Measurements from ENCODE around the gene GUCY2C. TPM values are rescaled to one million over a fixed set of nuclear protein-coding genes. Genes with fewer than 3 reads are reported as not detected.
A peak's percentile ranks its signal among the peaks of the same experiment; 100 is the strongest.

Gene GUCY2C
- total RNA-seq, 1 donor from 2014 or later: not detected

DNA sequence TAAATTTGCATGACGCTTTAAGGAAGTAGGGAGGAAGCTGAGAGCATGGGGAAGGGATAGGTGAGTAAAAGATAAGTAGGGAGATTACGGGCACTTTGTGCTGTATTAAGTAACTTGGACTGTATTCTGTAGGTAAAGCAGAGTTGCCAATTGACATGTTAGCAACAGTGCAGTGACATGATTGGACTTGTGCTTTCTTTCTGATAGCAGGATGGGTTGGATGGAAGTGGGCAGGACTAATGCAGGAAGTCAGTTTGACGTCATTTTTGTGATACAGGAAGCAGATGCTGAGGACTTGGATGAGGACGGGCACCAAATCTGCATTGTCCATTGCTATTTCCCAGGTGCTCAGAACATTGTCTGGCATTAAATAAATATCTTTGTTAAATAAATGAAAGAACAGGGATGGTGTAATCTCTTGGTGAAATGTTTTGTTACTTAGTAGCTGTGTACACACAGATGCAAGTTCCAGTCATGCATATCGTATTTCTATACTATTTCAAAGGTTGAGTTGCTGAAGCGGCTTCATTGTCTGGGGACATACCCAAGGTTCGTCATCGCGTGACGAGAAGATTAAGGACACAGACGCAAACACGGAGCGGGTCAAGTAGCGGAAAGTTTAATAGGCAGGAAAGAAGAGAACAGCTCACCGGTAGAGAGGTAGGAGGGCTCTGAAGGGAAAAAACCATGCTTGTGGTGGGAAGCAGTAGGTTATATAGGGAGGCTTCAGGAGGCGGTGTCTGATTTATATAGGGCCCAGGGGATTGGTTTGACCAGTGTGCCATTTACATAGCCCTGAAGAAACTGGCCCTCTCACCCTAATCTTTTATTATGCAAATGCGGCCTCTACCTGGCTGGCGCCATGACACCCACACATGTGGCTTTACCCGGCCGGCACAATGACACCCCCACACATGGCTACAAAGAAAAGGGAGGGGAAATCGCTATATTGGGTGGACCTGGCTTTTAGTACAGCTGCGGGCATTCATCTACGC is 30.7 kb downstream of the GUCY2C start:
- Mint-ChIP-seq H3K27ac (no peak overlapping the region), H3K4me3 (no peak overlapping the region), H3K27me3 (ENCODE audit: insufficient read depth) (peaks cover 7% of the 10 kb centered on the region), H3K4me1 (ENCODE audit: low read depth) (peaks cover 5% of the 10 kb centered on the region), H3K9me3 (no peaks in the 10 kb centered on the region), H3K36me3 (ENCODE audit: low read depth) (no peaks in the 10 kb centered on the region)
- DNase-seq (ENCODE audit: low spot score): no peak
- intact Hi-C loops (cut with micrococcal nuclease): no loop called here

DNA sequence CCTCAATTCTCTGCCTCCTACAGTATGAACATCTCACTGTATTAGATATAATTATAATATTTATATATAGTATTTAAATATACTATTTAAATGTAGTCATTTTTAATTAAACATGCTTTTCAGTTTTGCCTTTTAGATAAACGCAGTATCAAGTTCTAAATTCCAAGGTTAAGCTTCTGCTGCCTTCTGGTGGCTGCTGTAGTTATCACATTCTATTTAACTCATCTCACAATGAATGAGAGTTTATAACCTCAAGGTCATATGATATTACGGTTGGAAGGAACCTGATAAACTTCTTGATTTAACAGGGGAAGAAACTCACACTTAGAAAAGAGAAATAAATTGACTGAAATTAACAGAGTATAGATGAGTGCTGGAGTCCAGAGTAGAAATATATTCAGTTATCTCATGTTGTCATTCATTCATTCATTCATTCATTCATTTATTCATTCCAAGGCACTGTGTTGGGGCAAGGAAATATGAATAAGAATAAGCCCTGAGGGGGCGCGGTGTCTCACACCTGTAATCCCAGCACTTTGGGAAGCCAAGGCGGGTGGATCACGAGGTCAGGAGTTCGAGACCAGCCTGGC is 31.9 kb downstream of the GUCY2C start:
- H3K4me1 Mint-ChIP-seq (ENCODE audit: low read depth): peaks cover 5% of the 10 kb centered on the region
- intact Hi-C loops (cut with micrococcal nuclease): loop anchor here (1.0 kb wide), 3 partner anchors 34 to 478 kb away; no protein-coding TSS in a partner anchor
- DNase-seq (ENCODE audit: low spot score): no peak
- H3K4me3 Mint-ChIP-seq: no peak overlapping the region
- H3K36me3 Mint-ChIP-seq (ENCODE audit: low read depth): no peaks in the 10 kb centered on the region
- H3K9me3 Mint-ChIP-seq: no peaks in the 10 kb centered on the region
- H3K27me3 Mint-ChIP-seq (ENCODE audit: insufficient read depth): peaks cover 7% of the 10 kb centered on the region
- H3K27ac Mint-ChIP-seq: no peak overlapping the region

- DNase-seq (ENCODE audit: low spot score): no peak
- H3K9me3 Mint-ChIP-seq: no peaks in the 10 kb centered on the region
- H3K36me3 Mint-ChIP-seq (ENCODE audit: low read depth): no peaks in the 10 kb centered on the region
- intact Hi-C loops (cut with micrococcal nuclease): no loop called here
- peaks cover 5% of the 10 kb centered on the region for H3K4me1 Mint-ChIP-seq (ENCODE audit: low read depth)
- no peak overlapping the region for H3K4me3 Mint-ChIP-seq
- H3K27ac Mint-ChIP-seq: no peak overlapping the region
- peaks cover 7% of the 10 kb centered on the region for H3K27me3 Mint-ChIP-seq (ENCODE audit: insufficient read depth)
Observed at GRCh38 chr12:14663002-14663401, 33.4 kb downstream of the GUCY2C start.

GRCh38 chr12:14656846-14657245 is 39.6 kb downstream of the GUCY2C start:
- Mint-ChIP-seq H3K36me3 (ENCODE audit: low read depth) (no peaks in the 10 kb centered on the region), H3K4me1 (ENCODE audit: low read depth) (no peaks in the 10 kb centered on the region), H3K27me3 (ENCODE audit: insufficient read depth) (peaks cover 2% of the 10 kb centered on the region), H3K27ac (no peak overlapping the region), H3K9me3 (no peaks in the 10 kb centered on the region), H3K4me3 (no peak overlapping the region)
- intact Hi-C loops (cut with micrococcal nuclease): no loop called here
- no peak for DNase-seq (ENCODE audit: low spot score)

DNA sequence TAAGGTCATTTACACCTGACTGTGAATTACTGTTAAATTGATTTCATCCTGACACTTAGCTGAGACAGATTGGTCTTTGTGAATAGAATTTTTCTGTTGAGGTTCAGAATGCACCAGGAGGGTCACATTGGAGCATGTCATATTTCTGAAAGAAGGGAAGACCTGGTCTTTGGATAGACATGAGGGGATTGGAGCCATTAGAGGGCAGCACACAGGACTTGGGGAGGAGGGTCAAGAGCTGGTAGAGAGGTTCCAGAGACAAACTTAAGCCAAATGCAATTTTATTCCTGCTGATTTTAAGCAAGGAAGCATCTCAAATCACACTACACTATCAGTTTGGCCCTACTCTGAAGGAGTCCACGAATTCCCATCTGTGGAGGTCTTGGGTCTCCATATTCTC is 41.1 kb downstream of the GUCY2C start:
- H3K36me3 Mint-ChIP-seq (ENCODE audit: low read depth): no peaks in the 10 kb centered on the region
- H3K4me1 Mint-ChIP-seq (ENCODE audit: low read depth): no peaks in the 10 kb centered on the region
- H3K9me3 Mint-ChIP-seq: no peaks in the 10 kb centered on the region
- H3K4me3 Mint-ChIP-seq: no peak overlapping the region
- no peaks in the 10 kb centered on the region for H3K27me3 Mint-ChIP-seq (ENCODE audit: insufficient read depth)
- DNase-seq (ENCODE audit: low spot score): no peak
- intact Hi-C loops (cut with micrococcal nuclease): no loop called here
- H3K27ac Mint-ChIP-seq: no peak overlapping the region

- Mint-ChIP-seq H3K27me3 (ENCODE audit: insufficient read depth) (no peaks in the 10 kb centered on the region), H3K4me1 (ENCODE audit: low read depth) (no peaks in the 10 kb centered on the region), H3K27ac (no peak overlapping the region), H3K9me3 (no peaks in the 10 kb centered on the region), H3K36me3 (ENCODE audit: low read depth) (no peaks in the 10 kb centered on the region), H3K4me3 (no peak overlapping the region)
- no peak for DNase-seq (ENCODE audit: low spot score)
- intact Hi-C loops (cut with micrococcal nuclease): no loop called here
Observed at GRCh38 chr12:14654842-14655241, 41.6 kb downstream of the GUCY2C start.

DNA sequence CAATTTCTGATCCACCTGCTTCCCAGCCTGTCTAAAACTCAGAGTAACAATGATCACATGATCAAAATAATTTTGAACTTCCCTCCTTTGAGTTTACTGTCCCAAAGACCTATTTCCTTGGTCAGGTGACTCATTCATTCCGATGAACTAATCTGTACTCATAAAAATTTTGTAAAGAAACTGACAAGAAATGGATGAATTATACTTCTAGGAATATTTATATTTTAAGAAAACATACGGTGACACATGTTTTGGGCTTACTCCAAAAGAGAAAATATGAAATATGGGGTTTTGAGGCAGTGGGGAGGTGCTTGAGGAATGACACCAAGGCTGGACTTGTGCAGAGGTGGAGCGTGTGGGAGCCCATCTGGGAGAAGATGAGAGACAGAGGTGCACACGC is 42.0 kb downstream of the GUCY2C start:
- Mint-ChIP-seq H3K9me3 (no peaks in the 10 kb centered on the region), H3K27me3 (ENCODE audit: insufficient read depth) (no peaks in the 10 kb centered on the region), H3K4me3 (no peak overlapping the region), H3K36me3 (ENCODE audit: low read depth) (no peaks in the 10 kb centered on the region), H3K4me1 (ENCODE audit: low read depth) (no peaks in the 10 kb centered on the region), H3K27ac (no peak overlapping the region)
- DNase-seq (ENCODE audit: low spot score): no peak
- intact Hi-C loops (cut with micrococcal nuclease): no loop called here

- H3K36me3 Mint-ChIP-seq (ENCODE audit: low read depth): no peaks in the 10 kb centered on the region
- no peak for DNase-seq (ENCODE audit: low spot score)
- no peaks in the 10 kb centered on the region for H3K4me1 Mint-ChIP-seq (ENCODE audit: low read depth)
- no peak overlapping the region for H3K27ac Mint-ChIP-seq
- intact Hi-C loops (cut with micrococcal nuclease): no loop called here
- H3K27me3 Mint-ChIP-seq (ENCODE audit: insufficient read depth): peaks cover 7% of the 10 kb centered on the region
- H3K4me3 Mint-ChIP-seq: no peak overlapping the region
- no peaks in the 10 kb centered on the region for H3K9me3 Mint-ChIP-seq
Observed at GRCh38 chr12:14652483-14652882, 43.9 kb downstream of the GUCY2C start.

GRCh38 chr12:14651371-14651770 is 45.0 kb downstream of the GUCY2C start:
- DNase-seq (ENCODE audit: low spot score): no peak
- no peaks in the 10 kb centered on the region for H3K4me1 Mint-ChIP-seq (ENCODE audit: low read depth)
- no peak overlapping the region for H3K27ac Mint-ChIP-seq
- no peaks in the 10 kb centered on the region for H3K9me3 Mint-ChIP-seq
- no peak overlapping the region for H3K4me3 Mint-ChIP-seq
- intact Hi-C loops (cut with micrococcal nuclease): no loop called here
- peaks cover 9% of the 10 kb centered on the region for H3K27me3 Mint-ChIP-seq (ENCODE audit: insufficient read depth)
- no peaks in the 10 kb centered on the region for H3K36me3 Mint-ChIP-seq (ENCODE audit: low read depth)

GRCh38 chr12:14650789-14651188 is 45.6 kb downstream of the GUCY2C start:
- intact Hi-C loops (cut with micrococcal nuclease): no loop called here
- Mint-ChIP-seq H3K36me3 (ENCODE audit: low read depth) (no peaks in the 10 kb centered on the region), H3K4me3 (no peak overlapping the region), H3K4me1 (ENCODE audit: low read depth) (no peaks in the 10 kb centered on the region), H3K27ac (no peak overlapping the region), H3K9me3 (no peaks in the 10 kb centered on the region), H3K27me3 (ENCODE audit: insufficient read depth) (peaks cover 9% of the 10 kb centered on the region)
- DNase-seq (ENCODE audit: low spot score): no peak

GRCh38 chr12:14647028-14647750 is 49.2 kb downstream of the GUCY2C start:
- no peak overlapping the region for H3K27ac Mint-ChIP-seq
- no peaks in the 10 kb centered on the region for H3K36me3 Mint-ChIP-seq (ENCODE audit: low read depth)
- no peak for DNase-seq (ENCODE audit: low spot score)
- H3K27me3 Mint-ChIP-seq (ENCODE audit: insufficient read depth): peaks cover 9% of the 10 kb centered on the region
- intact Hi-C loops (cut with micrococcal nuclease): no loop called here
- H3K9me3 Mint-ChIP-seq: no peaks in the 10 kb centered on the region
- H3K4me3 Mint-ChIP-seq: no peak overlapping the region
- peaks cover 22% of the 10 kb centered on the region for H3K4me1 Mint-ChIP-seq (ENCODE audit: low read depth)

GRCh38 chr12:14643251-14643650 is 53.1 kb downstream of the GUCY2C start:
- H3K4me1 Mint-ChIP-seq (ENCODE audit: low read depth): peaks cover 22% of the 10 kb centered on the region
- intact Hi-C loops (cut with micrococcal nuclease): no loop called here
- no peak for DNase-seq (ENCODE audit: low spot score)
- no peaks in the 10 kb centered on the region for H3K9me3 Mint-ChIP-seq
- no peaks in the 10 kb centered on the region for H3K36me3 Mint-ChIP-seq (ENCODE audit: low read depth)
- no peak overlapping the region for H3K27ac Mint-ChIP-seq
- peaks cover 4% of the 10 kb centered on the region for H3K27me3 Mint-ChIP-seq (ENCODE audit: insufficient read depth)
- peak overlapping the region; percentile 37 for H3K4me3 Mint-ChIP-seq

- H3K4me1 Mint-ChIP-seq (ENCODE audit: low read depth): peaks cover 7% of the 10 kb centered on the region
- H3K27me3 Mint-ChIP-seq (ENCODE audit: insufficient read depth): peaks cover 17% of the 10 kb centered on the region
- no peak for DNase-seq (ENCODE audit: low spot score)
- no peak overlapping the region for H3K4me3 Mint-ChIP-seq
- no peak overlapping the region for H3K27ac Mint-ChIP-seq
- H3K9me3 Mint-ChIP-seq: peaks cover 6% of the 10 kb centered on the region
- H3K36me3 Mint-ChIP-seq (ENCODE audit: low read depth): no peaks in the 10 kb centered on the region
- intact Hi-C loops (cut with micrococcal nuclease): no loop called here
Observed at GRCh38 chr12:14638066-14638465, 58.3 kb downstream of the GUCY2C start.

Data from activated T-helper 1 cell treated with anti-CD3 and anti-CD28 coated beads, Interleukin-12 subunit alpha, Interleukin-12 subunit beta, Interleukin-2, Interleukin-4 antibody, amounts not matched to agents 30 ng/mL and 10 ng/mL and 1 ng/mL, durations not matched to agents 14 hours and 24 hours and 36 hours (primary cell).